ENCODE data around the gene SCUBE2.

DNA sequence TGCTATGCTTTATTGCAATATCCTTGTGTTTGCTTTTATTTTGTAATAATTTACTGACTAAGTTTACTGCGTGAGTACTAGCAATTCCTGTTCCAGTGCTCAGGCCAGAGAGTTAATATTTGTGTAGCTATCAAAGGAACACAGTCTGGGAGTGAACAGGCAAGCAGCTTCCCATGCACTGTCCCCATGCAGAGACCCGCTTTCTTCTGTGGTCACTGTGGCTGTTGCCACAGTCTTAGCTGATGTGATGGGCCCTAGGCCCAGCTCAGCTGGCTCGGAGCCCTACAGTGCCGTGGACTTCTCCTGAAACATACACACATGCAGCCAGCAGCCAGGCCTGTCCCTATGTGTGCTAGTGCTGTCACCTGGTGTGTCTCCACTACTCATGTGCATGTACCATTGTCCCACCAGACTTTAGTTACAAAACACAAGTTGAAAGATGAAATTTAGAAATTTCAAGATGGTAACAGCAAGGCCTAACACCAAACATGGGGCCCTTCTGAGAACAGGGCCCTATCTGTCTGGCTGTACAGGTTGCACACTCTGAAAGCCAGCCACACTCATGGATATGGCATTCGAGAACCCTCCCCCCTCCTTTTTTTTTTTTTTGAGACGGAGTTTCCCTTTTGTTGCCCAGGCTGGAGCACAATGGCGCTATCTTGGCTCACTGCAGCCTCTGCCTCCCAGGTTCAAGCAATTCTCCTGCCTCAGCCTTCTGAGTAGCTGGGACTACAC is 12.3 kb upstream of the SCUBE2 start:
- TF ChIP-seq EZH2phosphoT487 (IDR thresholded peaks at IDR 0.05; ENCODE audit: insufficient read depth, low read depth) (no peak), EZH2 (IDR thresholded peaks at IDR 0.05; ENCODE audit: insufficient read depth, poor library complexity, severe bottlenecking) (no peak)
